Stimulated activated CD8-positive, alpha-beta memory T cell treated with anti-CD3 and anti-CD28 coated beads, Interleukin-15, amount 100 ng/mL, for 1 hour (primary cell): ENCODE measurements around the gene ZGLP1.
A peak's percentile ranks its signal among the peaks of the same experiment; 100 is the strongest.

ENCODE experiments used
- DNase-seq: peaks from one replicate; pipeline ENCODE4 v3.0.0-alpha.2; 2020; ENCODE audit warnings: low read depth

ZGLP1 gene

DNA sequence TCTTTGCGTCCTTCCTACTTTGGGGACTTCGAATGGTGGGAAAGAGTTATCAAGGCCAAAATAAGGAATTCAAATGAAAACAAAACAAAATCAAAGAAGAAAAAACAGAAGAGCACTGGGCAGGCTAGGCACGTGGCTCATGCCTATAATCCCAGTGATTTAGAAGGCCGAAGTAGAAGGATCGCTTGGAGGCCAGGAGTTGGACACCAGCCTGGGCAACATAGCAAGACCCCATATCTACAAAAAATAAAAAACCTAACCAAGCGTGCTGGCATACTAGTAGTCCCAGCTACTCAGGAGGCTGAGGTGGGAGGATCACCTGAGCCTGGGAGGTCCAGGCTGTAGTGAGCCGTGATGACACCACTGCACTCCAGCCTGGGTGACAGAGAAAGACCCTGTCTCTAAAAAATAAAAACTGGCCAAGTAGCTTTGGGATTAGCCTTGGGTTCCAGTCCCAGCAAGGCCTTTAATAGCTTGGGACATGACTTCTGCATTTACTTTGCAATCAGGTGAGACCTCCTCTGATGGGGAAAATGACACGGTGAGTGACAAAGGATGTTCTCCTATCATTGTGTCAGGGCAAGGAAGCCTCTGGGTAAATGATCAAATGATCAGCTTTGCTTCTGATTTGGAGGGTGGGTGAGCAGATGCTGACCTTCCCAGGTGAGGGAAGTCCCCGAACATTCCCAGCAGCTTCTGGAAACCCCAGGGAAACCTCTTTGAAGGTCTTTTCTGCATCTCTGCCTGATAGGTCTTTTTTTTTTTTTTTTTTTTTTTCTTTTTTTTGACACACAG lies 31.6 kb downstream of the ZGLP1 start:
- DNase-seq = no peak

DNA sequence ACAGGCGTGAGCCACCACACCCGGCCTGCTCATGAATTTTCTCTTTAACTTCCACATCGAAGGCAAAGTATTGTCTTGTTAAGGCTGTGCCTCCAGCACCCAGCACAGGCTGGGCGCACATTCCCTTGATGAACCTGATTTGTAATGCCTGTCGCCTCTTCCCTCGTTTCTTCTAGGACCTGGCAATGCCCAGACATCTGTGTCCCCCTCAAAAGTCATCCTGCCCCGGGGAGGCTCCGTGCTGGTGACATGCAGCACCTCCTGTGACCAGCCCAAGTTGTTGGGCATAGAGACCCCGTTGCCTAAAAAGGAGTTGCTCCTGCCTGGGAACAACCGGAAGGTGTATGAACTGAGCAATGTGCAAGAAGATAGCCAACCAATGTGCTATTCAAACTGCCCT lies 35.0 kb downstream of the ZGLP1 start:
- DNase-seq = no peak

DNA sequence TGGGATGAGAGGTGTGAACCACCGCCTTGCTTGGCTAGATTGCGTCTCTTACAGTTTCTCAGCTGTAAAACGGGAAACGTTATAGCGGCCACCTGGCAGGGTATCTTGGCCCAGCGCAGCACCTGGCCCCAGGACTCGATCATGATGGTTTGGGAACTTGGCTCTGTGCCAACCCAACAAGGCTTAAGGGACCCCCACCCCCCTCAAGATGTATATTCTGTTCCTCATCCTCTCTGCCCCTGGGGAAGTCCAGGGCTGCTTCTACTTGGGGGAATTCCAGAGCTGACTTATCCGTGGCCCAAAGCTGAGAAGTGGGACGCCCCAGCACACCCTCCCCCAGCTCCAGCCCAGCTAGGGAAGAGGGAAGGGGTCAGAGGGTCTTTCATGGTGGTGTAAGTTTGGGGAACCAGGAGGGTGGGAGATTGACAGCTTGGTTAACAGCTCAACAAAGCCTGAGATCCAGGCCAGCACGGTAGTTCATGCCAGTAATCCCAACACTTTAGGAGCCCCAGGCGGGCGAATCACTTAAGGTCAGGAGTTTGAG lies 38.0 kb downstream of the ZGLP1 start:
- no peak for DNase-seq

DNA sequence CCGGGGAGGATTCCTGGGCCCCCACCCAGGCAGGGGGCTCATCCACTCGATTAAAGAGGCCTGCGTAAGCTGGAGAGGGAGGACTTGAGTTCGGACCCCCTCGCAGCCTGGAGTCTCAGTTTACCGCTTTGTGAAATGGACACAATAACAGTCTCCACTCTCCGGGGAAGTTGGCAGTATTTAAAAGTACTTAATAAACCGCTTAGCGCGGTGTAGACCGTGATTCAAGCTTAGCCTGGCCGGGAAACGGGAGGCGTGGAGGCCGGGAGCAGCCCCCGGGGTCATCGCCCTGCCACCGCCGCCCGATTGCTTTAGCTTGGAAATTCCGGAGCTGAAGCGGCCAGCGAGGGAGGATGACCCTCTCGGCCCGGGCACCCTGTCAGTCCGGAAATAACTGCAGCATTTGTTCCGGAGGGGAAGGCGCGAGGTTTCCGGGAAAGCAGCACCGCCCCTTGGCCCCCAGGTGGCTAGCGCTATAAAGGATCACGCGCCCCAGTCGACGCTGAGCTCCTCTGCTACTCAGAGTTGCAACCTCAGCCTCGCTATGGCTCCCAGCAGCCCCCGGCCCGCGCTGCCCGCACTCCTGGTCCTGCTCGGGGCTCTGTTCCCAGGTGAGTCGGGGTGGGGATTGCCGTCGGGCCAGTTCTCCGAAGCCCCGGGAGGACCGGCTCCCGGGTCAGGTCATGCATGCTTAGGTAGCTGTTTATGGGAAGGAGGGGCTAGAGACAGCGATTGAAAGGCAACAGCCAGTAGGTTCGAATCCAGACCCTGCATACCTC lies 38.8 kb downstream of the ZGLP1 start, which contains the start of gene ICAM1:
Gene ICAM1, plus strand, starts transcription at position 505 of the 779 bp plus-strand sequence. Its CDS starts 40 bp downstream, at position 545.
- DNase-seq = no peak

DNA sequence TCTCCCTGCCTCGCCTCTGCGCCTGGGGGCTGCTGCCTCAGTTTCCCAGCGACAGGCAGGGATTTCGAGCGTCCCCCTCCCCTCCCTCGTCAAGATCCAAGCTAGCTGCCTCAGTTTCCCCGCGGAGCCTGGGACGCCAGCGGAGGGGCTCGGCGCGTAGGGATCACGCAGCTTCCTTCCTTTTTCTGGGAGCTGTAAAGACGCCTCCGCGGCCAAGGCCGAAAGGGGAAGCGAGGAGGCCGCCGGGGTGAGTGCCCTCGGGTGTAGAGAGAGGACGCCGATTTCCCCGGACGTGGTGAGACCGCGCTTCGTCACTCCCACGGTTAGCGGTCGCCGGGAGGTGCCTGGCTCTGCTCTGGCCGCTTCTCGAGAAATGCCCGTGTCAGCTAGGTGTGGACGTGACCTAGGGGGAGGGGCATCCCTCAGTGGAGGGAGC lies 39.4 kb downstream of the ZGLP1 start:
- DNase-seq = no peak

DNA sequence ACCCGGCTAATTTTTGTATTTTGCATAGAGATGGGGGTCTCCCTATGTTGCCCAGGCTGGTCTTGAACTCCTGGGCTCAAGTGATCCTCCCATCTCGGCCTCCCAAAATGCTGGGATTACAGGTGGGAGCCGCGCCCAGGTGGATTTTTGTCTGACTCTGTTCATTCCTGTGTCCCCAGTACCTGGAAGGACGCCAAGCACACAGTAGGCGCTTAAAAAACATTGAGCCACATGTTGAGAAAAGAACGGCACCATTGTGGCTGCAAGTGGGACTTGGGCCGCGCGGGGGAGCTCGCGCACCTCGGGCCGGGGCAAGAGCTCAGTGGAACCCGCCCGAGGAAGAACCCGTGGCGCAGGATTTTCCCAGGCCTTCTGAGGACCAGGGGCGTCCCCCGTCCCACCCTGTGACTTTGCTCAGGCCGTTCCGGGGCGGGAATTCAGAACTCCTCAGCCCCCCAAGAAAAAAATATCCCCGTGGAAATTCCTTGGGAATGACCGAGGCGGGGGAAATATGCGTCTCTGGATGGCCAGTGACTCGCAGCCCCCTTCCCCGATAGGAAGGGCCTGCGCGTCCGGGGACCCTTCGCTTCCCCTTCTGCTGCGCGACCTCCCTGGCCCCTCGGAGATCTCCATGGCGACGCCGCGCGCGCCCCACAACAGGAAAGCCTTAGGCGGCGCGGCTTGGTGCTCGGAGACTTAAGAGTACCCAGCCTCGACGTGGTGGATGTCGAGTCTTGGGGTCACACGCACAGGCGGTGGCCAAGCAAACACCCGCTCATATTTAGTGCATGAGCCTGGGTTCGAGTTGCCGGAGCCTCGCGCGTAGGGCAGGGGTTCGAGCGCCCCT lies 40.1 kb downstream of the ZGLP1 start:
- DNase-seq = peak; percentile 85

DNA sequence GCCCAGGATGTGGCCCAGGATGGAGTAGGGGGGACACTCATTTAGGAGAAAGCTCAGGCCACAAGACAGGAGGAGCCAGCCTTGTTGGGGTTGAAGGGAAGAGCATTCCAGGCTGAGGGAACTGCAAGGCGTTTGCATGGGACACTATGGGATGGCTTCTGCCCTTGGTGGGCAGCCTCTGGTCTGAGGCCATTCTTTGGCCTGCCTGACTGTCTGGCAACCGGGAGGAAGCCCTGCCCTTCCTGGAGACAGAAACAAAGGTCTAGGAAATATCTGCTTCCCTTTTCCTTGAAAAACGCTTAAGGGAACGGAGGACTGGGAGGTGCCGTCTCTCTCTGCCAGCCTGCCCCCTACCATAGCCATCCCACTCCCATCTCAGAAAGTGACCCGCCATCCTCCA lies 41.5 kb downstream of the ZGLP1 start:
- no peak for DNase-seq

DNA sequence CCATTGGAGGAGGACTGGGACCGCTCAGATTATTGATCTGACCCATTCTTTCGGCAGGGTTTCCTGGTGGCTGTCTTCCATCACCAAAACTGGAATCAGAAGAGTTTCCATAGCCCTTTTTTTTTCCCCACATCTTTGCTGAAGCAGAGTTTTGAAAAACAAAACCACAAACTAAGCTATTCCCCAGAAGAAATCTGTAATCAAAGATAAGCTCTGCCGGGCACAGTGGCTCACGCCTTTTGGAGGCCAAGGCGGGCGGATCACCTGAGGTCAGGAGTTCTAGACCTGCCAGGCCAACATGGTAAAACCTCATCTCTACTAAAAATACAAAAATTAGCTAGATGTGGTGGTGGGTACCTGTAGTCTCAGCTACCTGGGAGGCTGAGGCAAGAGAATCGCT lies 42.9 kb downstream of the ZGLP1 start:
- DNase-seq = no peak

DNA sequence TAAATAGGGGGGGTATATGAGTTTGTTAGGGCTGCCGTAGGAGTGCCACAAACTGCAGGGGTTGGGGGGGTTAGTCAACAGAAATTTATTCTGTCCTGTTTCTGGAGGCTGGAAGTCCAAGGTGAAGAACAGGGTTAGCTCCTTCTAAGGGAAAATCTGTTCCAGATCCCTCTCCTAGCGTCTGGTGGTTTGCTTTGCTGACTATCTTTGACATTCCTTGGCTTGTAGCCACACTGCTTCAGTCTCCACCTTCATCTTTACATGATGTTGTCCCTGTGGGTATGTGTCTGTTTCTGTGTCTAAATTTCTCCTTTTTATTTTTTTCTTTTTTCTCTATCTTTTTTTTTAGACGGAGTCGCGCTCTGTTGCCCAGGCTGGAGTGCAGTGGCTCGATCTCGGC lies 46.8 kb downstream of the ZGLP1 start:
- DNase-seq = no peak

DNA sequence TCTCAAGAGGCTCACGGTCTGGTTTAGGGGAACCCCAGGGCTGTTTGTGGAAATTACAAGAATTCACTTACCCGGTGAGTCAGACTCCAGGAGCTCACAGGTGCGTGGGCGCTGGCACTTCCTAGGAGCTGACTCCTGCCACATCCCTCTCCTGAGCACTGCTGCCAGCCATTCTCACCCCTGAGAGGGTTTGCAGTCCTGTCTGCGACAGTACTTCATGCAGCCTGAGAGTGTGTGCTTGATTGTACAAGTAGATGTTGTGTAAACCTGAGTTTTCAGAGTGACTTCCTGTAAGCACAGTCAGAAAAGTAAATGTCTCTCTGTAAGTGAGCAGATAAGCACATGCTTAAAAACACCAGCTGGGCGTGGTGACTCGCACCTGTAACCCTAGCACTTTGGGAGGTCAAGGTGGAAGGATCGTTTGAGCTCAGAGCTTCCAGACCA lies 49.5 kb downstream of the ZGLP1 start:
- no peak for DNase-seq

DNA sequence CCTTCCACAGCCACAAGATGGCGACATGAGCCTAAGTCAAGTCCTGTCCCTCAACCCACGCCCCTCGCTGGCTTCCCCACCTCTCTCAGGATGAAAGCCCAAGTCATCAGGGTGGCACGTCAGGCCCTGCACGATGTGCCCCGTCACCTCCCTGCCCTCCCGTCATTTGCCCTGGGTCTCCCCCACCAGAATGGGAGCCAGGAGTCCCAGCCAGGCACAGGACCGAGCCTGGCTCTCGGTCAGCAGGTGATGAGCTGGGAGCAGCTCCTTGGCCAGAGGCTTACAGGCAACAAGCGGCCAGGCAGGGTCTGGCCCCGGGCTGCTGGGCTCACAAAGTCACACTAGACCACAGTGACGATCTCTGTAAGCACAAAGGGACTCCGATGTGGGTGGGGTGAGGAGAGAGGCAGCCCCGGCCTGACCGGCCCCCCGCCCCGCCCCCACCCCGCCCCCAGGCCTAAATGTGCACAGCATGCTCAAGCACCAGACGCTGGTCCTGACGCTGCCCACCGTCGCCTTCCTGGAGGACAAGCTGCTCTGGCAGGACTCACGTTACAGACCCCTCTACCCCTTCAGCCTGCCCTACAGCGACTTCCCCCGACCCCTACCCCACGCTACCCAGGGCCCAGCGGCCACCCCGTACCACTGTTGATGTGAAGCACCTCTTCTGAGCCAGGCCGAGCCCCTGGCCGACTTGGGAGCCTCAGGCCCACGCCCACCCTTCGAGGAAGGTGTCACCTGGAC lies 50.3 kb downstream of the ZGLP1 start:
- peak; percentile 73 for DNase-seq

DNA sequence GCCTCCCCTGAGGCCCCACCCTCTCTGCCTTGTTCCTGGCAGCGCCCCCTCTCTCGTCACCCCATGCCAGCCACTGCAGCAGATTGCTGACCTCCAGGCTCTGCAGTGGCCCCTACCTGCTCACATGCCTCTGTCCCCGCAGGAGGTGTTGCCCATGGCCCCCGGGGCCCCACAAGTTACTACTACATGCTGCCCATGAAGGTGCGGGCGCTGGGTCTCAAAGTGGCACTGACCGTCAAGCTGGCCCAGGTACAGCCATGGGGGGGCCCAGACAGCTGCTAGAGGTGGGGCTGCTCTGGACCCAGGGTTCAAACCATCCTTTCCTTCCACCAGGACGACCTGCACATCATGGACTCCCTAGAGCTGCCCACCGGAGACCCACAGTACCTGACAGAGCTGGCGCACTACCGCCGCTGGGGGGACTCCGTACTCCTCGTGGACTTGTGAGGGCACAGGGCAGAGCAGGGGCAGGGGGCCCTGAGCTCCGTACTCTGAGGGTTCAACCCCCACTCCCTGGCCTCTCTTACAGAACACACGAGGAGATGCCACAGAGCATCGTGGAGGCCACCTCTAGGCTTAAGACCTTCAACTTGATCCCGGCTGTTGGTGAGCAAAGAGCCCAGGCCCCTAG lies 51.4 kb downstream of the ZGLP1 start:
- no peak for DNase-seq

DNA sequence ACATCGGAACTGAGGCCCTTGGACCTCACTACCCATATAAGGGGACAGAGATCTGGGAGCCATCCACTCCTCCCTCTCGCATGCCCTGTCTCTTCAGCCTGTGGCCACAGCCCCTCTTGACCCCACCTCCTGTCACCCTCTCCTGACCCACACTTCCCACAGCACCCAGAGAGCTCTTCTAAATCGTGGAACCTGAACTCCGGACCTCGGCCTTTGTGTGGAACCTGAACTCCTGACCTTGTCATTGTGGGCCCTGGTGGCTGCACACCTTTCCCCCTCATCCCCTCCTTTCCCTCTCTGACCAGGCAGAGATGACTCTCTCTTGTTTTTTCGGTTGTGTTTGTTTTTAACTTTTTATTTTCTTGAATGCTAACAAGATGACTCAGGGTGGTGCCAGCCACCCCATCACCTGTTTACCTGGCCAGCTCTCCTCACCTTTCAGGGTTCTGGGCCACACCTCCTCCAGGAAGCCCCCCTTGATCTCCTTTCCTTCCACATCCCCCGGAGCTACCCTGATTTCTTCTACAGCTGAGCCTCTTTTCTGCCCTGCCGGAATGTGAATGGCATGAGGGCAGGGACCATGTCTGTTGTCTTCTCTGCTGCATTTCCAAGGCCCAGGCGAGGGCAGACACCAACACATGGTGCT lies 52.5 kb downstream of the ZGLP1 start:
- no peak for DNase-seq

DNA sequence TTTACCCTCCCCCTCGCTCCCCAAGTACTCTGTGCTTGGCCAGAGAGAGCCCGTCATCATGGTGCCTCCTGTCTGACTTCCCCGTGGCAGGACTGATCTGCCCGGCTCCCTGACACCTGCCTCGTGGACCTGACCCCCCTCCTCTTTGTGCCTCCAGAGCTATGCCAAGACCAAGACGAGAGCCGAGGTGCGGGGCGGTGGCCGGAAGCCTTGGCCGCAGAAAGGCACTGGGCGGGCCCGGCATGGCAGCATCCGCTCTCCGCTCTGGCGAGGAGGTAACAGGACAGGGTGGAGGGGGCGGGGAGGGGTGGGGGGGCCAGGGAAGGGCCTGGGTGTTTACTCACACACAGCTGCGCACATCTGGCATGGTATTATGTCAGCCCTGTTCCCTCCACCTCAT lies 53.1 kb downstream of the ZGLP1 start:
- DNase-seq = no peak

DNA sequence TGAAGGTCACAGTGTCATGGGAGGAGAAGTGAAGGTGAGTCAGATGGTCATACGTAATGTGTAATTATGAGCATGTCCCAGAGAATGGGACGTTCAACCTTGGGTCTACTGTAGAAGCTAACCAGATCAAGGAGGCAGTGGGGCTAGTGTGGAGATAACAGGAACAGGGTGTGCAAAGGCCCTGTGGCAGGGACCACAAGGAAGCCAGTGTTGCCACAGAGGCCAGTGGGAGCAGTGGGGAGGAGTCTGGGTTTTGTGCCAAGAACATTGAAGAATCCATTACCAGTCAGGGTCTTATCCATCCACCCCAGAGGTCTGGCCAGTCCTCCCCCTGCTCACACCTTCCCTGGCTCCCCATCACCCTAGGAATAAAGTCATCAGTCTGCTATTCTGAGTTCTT lies 54.3 kb downstream of the ZGLP1 start:
- DNase-seq = no peak
